GM12878 (cell line): ENCODE results near the gene ESPL1. TPM values are rescaled to one million over a fixed set of nuclear protein-coding genes. Genes with fewer than 3 reads are reported as not detected.

Experiments used
- BCL3 ChIP-seq: IDR thresholded peaks from 2 replicates; pipeline ENCODE4 v1.6.1; 2011; ENCODE audit warnings: borderline replicate concordance, low read depth, mild to moderate bottlenecking, moderate library complexity, low read length; ENCODE audit not compliant: insufficient read depth, poor library complexity, severe bottlenecking
- BHLHE40 ChIP-seq, 2 experiments: fragments of 450-650 bp in 1 of 2; IDR thresholded peaks; 2 replicates each; pipeline ENCODE4 v1.6.1; 2011 to 2017; ENCODE audit warnings: low read depth in 2 of 2, borderline replicate concordance in 1 of 2, improper control_type of control experiment in 1 of 2, low read length in 1 of 2, mild to moderate bottlenecking in 1 of 2
- DPF2 ChIP-seq: fragments of 450-650 bp; IDR thresholded peaks from 2 replicates; pipeline ENCODE4 v1.6.1; 2017; ENCODE audit warnings: mild to moderate bottlenecking
- E4F1 ChIP-seq: fragments of 450-650 bp; IDR thresholded peaks from 2 replicates; pipeline ENCODE4 v1.6.1; 2018; ENCODE audit warnings: borderline replicate concordance, mild to moderate bottlenecking; ENCODE audit not compliant: partially characterized antibody
- HCFC1 ChIP-seq: fragments of 150-350 bp; IDR thresholded peaks from 2 replicates; pipeline ENCODE4 v1.6.1; 2014; ENCODE audit warnings: low read length
- IKZF1 ChIP-seq: fragments of 450-650 bp; conservative IDR thresholded peaks from 2 replicates; pipeline ENCODE4 v1.6.1; 2017; ENCODE audit warnings: antibody characterized with exemption, mild to moderate bottlenecking
- NBN ChIP-seq: fragments of 450-650 bp; IDR thresholded peaks from 2 replicates; pipeline ENCODE4 v1.6.1; 2016
- NR2C1 ChIP-seq: fragments of 450-650 bp; IDR thresholded peaks from 2 replicates; pipeline ENCODE4 v1.6.1; 2017; ENCODE audit warnings: antibody characterized with exemption, mild to moderate bottlenecking, moderate library complexity
- POLR2AphosphoS5 ChIP-seq: IDR thresholded peaks from 2 replicates; pipeline ENCODE4 v1.6.1; 2011; ENCODE audit warnings: mild to moderate bottlenecking, low read length, inconsistent platforms
- POU2F2 ChIP-seq: IDR thresholded peaks from 3 replicates; pipeline ENCODE4 v1.6.1; 2011; ENCODE audit warnings: low read depth, mild to moderate bottlenecking, low read length, borderline replicate concordance
- TARDBP ChIP-seq: IDR thresholded peaks from 2 replicates; pipeline ENCODE4 v1.6.1; 2016; ENCODE audit warnings: borderline replicate concordance
- TCF12 ChIP-seq: IDR thresholded peaks from 2 replicates; pipeline ENCODE4 v1.6.1; 2011; ENCODE audit warnings: low read depth, mild to moderate bottlenecking, low read length
- ZBTB33 ChIP-seq: fragments of 450-650 bp; IDR thresholded peaks from 2 replicates; pipeline ENCODE4 v1.6.1; 2017; ENCODE audit warnings: mild to moderate bottlenecking
- polyA plus RNA-seq, 11 experiments: library from polyadenylated mRNA; depleted of rRNA in 4 of 11; unstranded in 6 of 11; stranded (reverse) in 5 of 11; fragments of >200 nt; fragmentation: Nextera tagmentation in 4 of 11; fragmentation: Illumina TruSeq in 1 of 11; extraction: Ambion mirVana in 4 of 11; extraction: Trizol in 1 of 11; gene quantifications; 1 replicate in 1 of 11; 2 replicates in 10 of 11; pipeline versions ENCODE4 v1.2.1 to v1.2.3, GENCODE V29; 2011 to 2016; ENCODE audit warnings: inconsistent platforms in 2 of 11, missing spikeins in 2 of 11, low read depth in 1 of 11
- total RNA-seq, 4 experiments: library from RNA; depleted of rRNA in 3 of 4; stranded (reverse); fragments of >200 nt in 3 of 4; fragmentation: Illumina TruSeq in 1 of 4; extraction: Trizol in 1 of 4; gene quantifications; 2 replicates each; pipeline versions ENCODE4 v1.2.1 to v1.2.3, GENCODE V29; 2013 to 2021
- TF ChIP-seq, protein P1 (sequence below): fragments of 450-650 bp; IDR thresholded peaks from 2 replicates; pipeline ENCODE4 v1.6.1; 2017; ENCODE audit warnings: low read depth, mild to moderate bottlenecking, moderate library complexity
- TF ChIP-seq, protein P2 (sequence below): IDR thresholded peaks from 2 replicates; pipeline ENCODE4 v1.6.1; 2012; ENCODE audit warnings: low read depth, low read length, improper control_type of control experiment
- TF ChIP-seq, protein P3 (sequence below): fragments of 450-650 bp; IDR thresholded peaks from 2 replicates; pipeline ENCODE4 v1.6.1; 2017; ENCODE audit warnings: borderline replicate concordance

Gene ESPL1
- total and polyA plus RNA-seq, 10 of the 15 experiments (the other 5 are each of a cell fraction or from before 2014, with no cell fraction given): 2.1 to 61.9 (median 21.2) TPM

DNA sequence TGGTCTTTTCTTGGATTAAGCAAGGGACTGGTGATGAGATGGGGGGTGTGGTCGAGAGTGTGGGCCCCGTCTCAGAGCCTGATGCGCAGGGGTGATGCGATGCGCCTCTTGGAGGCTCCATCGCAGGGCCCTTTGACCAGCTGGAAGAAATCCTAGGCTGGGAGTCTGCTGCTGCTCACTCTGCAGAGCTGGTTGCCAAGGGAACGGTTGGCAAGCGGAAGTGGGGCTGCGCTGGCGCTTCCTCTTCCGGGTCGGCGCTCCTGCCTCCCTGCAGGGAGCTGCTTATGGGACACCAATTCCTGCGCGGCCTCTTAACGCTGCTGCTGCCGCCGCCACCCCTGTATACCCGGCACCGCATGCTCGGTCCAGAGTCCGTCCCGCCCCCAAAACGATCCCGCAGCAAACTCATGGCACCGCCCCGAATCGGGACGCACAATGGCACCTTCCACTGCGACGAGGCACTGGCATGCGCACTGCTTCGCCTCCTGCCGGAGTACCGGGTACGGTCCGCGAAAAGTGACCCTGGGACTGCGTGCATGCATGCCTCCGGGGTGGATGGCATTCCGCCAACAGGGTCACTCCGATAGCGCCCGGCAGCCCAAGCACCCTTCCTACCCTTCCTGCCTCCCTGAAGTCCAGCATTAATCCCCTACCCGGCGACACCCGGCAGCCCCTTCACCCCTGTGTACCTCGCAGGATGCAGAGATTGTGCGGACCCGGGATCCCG is 31.5 kb downstream of the ESPL1 start, which contains the start of gene MYG1 (continued):
- TF ChIP-seq E4F1: peak; percentile 40
- peak; percentile 84 for TF ChIP-seq NBN
- TF ChIP-seq, protein P1, sequence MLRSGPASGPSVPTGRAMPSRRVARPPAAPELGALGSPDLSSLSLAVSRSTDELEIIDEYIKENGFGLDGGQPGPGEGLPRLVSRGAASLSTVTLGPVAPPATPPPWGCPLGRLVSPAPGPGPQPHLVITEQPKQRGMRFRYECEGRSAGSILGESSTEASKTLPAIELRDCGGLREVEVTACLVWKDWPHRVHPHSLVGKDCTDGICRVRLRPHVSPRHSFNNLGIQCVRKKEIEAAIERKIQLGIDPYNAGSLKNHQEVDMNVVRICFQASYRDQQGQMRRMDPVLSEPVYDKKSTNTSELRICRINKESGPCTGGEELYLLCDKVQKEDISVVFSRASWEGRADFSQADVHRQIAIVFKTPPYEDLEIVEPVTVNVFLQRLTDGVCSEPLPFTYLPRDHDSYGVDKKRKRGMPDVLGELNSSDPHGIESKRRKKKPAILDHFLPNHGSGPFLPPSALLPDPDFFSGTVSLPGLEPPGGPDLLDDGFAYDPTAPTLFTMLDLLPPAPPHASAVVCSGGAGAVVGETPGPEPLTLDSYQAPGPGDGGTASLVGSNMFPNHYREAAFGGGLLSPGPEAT: peak; percentile 72
- TF ChIP-seq HCFC1: peak; percentile 72
- TF ChIP-seq TCF12: peak; percentile 47; the same call in 1 of the 2 replicates
- peak; percentile 99 for TF ChIP-seq NR2C1
- peak; percentile 51 for TF ChIP-seq BCL3
- TF ChIP-seq POU2F2: peak; percentile 60; the same call in 2 of the 3 replicates
- peak; percentile 79; the same call in 1 of the 2 replicates for TF ChIP-seq POLR2AphosphoS5
- TF ChIP-seq IKZF1: peak; percentile 87
- TF ChIP-seq TARDBP: peak; percentile 48; the same call in 1 of the 2 replicates
- TF ChIP-seq DPF2: 0 out of 2 replicates have a peak, but pooled peaks have one; percentile 36
- TF ChIP-seq ZBTB33: no peak
- TF ChIP-seq, protein P2, sequence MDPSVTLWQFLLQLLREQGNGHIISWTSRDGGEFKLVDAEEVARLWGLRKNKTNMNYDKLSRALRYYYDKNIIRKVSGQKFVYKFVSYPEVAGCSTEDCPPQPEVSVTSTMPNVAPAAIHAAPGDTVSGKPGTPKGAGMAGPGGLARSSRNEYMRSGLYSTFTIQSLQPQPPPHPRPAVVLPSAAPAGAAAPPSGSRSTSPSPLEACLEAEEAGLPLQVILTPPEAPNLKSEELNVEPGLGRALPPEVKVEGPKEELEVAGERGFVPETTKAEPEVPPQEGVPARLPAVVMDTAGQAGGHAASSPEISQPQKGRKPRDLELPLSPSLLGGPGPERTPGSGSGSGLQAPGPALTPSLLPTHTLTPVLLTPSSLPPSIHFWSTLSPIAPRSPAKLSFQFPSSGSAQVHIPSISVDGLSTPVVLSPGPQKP: peak; percentile 74
- TF ChIP-seq, protein P3, sequence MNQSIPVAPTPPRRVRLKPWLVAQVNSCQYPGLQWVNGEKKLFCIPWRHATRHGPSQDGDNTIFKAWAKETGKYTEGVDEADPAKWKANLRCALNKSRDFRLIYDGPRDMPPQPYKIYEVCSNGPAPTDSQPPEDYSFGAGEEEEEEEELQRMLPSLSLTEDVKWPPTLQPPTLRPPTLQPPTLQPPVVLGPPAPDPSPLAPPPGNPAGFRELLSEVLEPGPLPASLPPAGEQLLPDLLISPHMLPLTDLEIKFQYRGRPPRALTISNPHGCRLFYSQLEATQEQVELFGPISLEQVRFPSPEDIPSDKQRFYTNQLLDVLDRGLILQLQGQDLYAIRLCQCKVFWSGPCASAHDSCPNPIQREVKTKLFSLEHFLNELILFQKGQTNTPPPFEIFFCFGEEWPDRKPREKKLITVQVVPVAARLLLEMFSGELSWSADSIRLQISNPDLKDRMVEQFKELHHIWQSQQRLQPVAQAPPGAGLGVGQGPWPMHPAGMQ: no peak
- peak in 1 of 2 experiments; percentile 65; a peak in 2 of 4 replicates for TF ChIP-seq BHLHE40 (IDR thresholded peaks at IDR 0.05; ENCODE audit: borderline replicate concordance in 1 of 2, low read depth in 2 of 2, low read length in 1 of 2)
